Naive thymus-derived CD8-positive, alpha-beta T cell (primary cell): Measurements from ENCODE around the gene USP36. TPM values are rescaled to one million over a fixed set of nuclear protein-coding genes. Genes with fewer than 3 reads are reported as not detected.
"Not testable (repeated sequence)": the region's sequence is repeated elsewhere in the genome, so short reads cannot be mapped to it uniquely, and the experiment has no call there.

Source experiments
- ATAC-seq, 2 donors: fragments of 150-1000 bp; cut with Tn5 transposase in 1 of 2; sonication (Bioruptor Pico), chemical (Tn5 transposase) in 1 of 2; 1 replicate in 1 of 2; 2 replicates in 1 of 2; pipeline ENCODE4 v1.10.0; 2021; ENCODE audit warnings: mild to moderate bottlenecking in 2 of 2, moderate library complexity in 2 of 2
- POLR2A ChIA-PET: fragments of 350-600 bp; sonication (Branson Sonifier 250); formaldehyde crosslinking; loops from one replicate; lab custom pipeline; 2021; ENCODE audit warnings: antibody characterized with exemption; lab: Charles Lee
- DNase-seq, 10 donors: peaks; one replicate each; pipeline versions ENCODE4 v3.0.0 to v3.0.0-alpha.2; 2020 to 2022
- H3K27ac Mint-ChIP-seq, 10 donors: one replicate each; pipeline ENCODE4 v1.8.0; 2020 to 2022; ENCODE audit warnings: mild to moderate bottlenecking in 10 of 10, mixed read lengths in 10 of 10, moderate library complexity in 4 of 10, inconsistent platforms in 1 of 10
- H3K27me3 Mint-ChIP-seq, 5 donors: one replicate each; pipeline ENCODE4 v1.8.0; 2021 to 2022; ENCODE audit warnings: mixed read lengths in 5 of 5
- H3K36me3 Mint-ChIP-seq, 3 donors: one replicate each; pipeline ENCODE4 v1.8.0; 2020 to 2022; ENCODE audit warnings: mixed read lengths in 3 of 3, mild to moderate bottlenecking in 2 of 3, inconsistent platforms in 1 of 3
- H3K4me1 Mint-ChIP-seq, 4 donors: one replicate each; pipeline ENCODE4 v1.8.0; 2021 to 2022; ENCODE audit warnings: mixed read lengths in 4 of 4
- H3K4me3 Mint-ChIP-seq, 10 donors: one replicate each; pipeline ENCODE4 v1.8.0; 2020 to 2022; ENCODE audit warnings: mild to moderate bottlenecking in 10 of 10, mixed read lengths in 10 of 10, moderate library complexity in 6 of 10, inconsistent platforms in 1 of 10
- H3K9me3 Mint-ChIP-seq, 9 donors: one replicate each; pipeline ENCODE4 v1.8.0; 2020 to 2022; ENCODE audit warnings: mixed read lengths in 9 of 9, mild to moderate bottlenecking in 3 of 9, inconsistent platforms in 1 of 9, moderate library complexity in 1 of 9
- polyA plus RNA-seq, 3 donors: library from polyadenylated mRNA; unstranded; fragments of 300-500 nt; fragmentation: Illumina TruSeq; gene quantifications; one replicate each; pipeline ENCODE4 v1.2.3, GENCODE V29; 2021
- total RNA-seq, 8 experiments: library from RNA in 2 of 8; stranded (reverse) in 2 of 8; gene quantifications; one replicate each; pipeline ENCODE4 v1.2.3 and lab custom pipeline; 2021 to 2026

The USP36 gene
- total and polyA plus RNA-seq, 5 experiments from 2014 or later: 27.5 to 156 (median 45.1) TPM

- H3K9me3 Mint-ChIP-seq: peaks cover 0 to 7% (median 0%) of the 10 kb centered on the region in 9 donors
- POLR2A ChIA-PET: interaction anchor here (0.6 to 19.8 kb wide), 12 partner anchors 11 to 225 kb away, joined by 3 to 188 read pairs (median 8); partner anchors contain the start of gene CYTH1
- H3K4me3 Mint-ChIP-seq: peak overlapping the region; percentile 61 to 88 (median 79)
- peak overlapping the region; percentile 90 to 99 (median 98) for H3K27ac Mint-ChIP-seq
- H3K36me3 Mint-ChIP-seq: peaks cover 0 to 2% (median 2%) of the 10 kb centered on the region in 3 donors
- peak; percentile 75 to 87 for ATAC-seq
- peak; percentile 68 to 97 (median 90) for DNase-seq
- H3K4me1 Mint-ChIP-seq: peaks cover 26 to 90% (median 76%) of the 10 kb centered on the region in 4 donors
- no peaks in the 10 kb centered on the region for H3K27me3 Mint-ChIP-seq
These were observed 81.2 kb downstream of the USP36 start for GRCh38 chr17:78759203-78759968.

GRCh38 chr17:78753316-78754250 is 87.0 kb downstream of the USP36 start:
- Mint-ChIP-seq H3K4me3 (peak overlapping the region; percentile 60 to 88 (median 74)), H3K9me3 (no peaks in the 10 kb centered on the region), H3K27ac (peak overlapping the region; percentile 94 to 99 (median 97)), H3K4me1 (peaks cover 31 to 91% (median 83%) of the 10 kb centered on the region in 4 donors), H3K27me3 (no peaks in the 10 kb centered on the region), H3K36me3 (peaks cover 0 to 4% (median 3%) of the 10 kb centered on the region in 3 donors)
- DNase-seq: peak in 8 of 10 donors; percentile 24 to 76 (median 52)
- POLR2A ChIA-PET: interaction anchor here (1.7 to 19.8 kb wide), 4 partner anchors 16 to 36 kb away, joined by 4 to 188 read pairs (median 6); partner anchors contain the start of gene CYTH1
- peak; percentile 55 to 68 for ATAC-seq

- peaks cover 0 to 4% (median 3%) of the 10 kb centered on the region in 3 donors for H3K36me3 Mint-ChIP-seq
- H3K4me1 Mint-ChIP-seq: peaks cover 38 to 91% (median 84%) of the 10 kb centered on the region in 4 donors
- H3K4me3 Mint-ChIP-seq: peak overlapping the region; percentile 35 to 81 (median 72)
- POLR2A ChIA-PET: interaction anchor here (1.0 to 2.5 kb wide), 11 partner anchors 10 to 34 kb away, joined by 3 to 6 read pairs (median 4); partner anchors contain the start of gene CYTH1
- DNase-seq: no peak
- H3K9me3 Mint-ChIP-seq: no peaks in the 10 kb centered on the region
- no peaks in the 10 kb centered on the region for H3K27me3 Mint-ChIP-seq
- peak overlapping the region; percentile 94 to 98 (median 96) for H3K27ac Mint-ChIP-seq
- ATAC-seq: no peak
These were observed 89.0 kb downstream of the USP36 start for GRCh38 chr17:78751447-78752161.

GRCh38 chr17:78751000-78751399 is 89.6 kb downstream of the USP36 start:
- H3K36me3 Mint-ChIP-seq, ATAC-seq, DNase-seq, H3K27me3 Mint-ChIP-seq, H3K9me3 Mint-ChIP-seq: not testable (repeated sequence)
- Mint-ChIP-seq H3K4me1 (peaks cover 43 to 91% (median 87%) of the 10 kb centered on the region in 4 donors), H3K27ac (peak overlapping the region; percentile 94 to 98 (median 96)), H3K4me3 (peak overlapping the region; percentile 8 to 80 (median 62))
- POLR2A ChIA-PET: interaction anchor here (1.0 to 2.5 kb wide), 8 partner anchors 10 to 33 kb away, joined by 3 to 7 read pairs (median 4); partner anchors contain the start of gene CYTH1

DNA sequence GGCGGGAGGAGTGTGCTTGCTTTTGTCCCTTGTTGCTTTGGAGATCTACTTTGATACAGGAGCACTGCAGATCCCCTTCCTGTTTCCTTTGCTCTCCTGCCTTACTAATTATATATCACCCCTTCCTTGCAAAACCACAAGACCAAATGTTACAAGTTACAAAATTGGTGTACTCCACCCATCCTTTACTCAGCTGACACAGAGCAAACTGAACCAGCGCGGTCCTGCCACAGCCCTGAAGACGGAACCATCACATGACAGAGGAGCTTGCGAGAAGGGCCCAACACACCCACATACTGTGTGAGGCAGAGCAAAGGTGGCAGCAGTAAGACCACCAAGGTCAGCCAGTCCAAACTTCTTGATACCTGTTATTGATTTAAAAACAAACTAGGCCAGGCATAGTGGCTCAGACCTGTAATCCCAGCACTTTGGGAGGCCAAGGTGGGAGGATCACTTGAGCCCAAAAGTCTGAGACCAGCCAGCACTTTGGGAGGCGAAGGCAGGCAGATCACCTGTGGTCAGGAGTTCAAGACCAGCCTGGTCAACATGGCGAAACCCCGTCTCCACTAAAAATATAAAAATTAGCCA is 91.8 kb downstream of the USP36 start:
- Mint-ChIP-seq H3K4me3 (peak overlapping the region; percentile 75 to 91 (median 84)), H3K9me3 (no peaks in the 10 kb centered on the region), H3K27ac (peak overlapping the region; percentile 92 to 99 (median 96)), H3K27me3 (no peaks in the 10 kb centered on the region), H3K36me3 (peaks cover 0 to 9% (median 3%) of the 10 kb centered on the region in 3 donors), H3K4me1 (peaks cover 48 to 97% (median 95%) of the 10 kb centered on the region in 4 donors)
- ATAC-seq (peak; percentile 79 to 90), DNase-seq (peak; percentile 48 to 91 (median 80))
- POLR2A ChIA-PET: interaction anchor here (1.0 to 3.3 kb wide), 23 partner anchors 9 to 54 kb away, joined by 3 to 54 read pairs (median 8); partner anchors contain the start of gene CYTH1

- no peaks in the 10 kb centered on the region for H3K27me3 Mint-ChIP-seq
- POLR2A ChIA-PET: interaction anchor here (0.7 to 3.3 kb wide), 22 partner anchors 8 to 51 kb away, joined by 3 to 54 read pairs (median 8); partner anchors contain the start of gene CYTH1
- DNase-seq (peak in 3 of 10 donors; percentile 29 to 41 (median 40)), ATAC-seq (peak; percentile 2 to 14)
- H3K9me3 Mint-ChIP-seq: no peaks in the 10 kb centered on the region
- peaks cover 47 to 98% (median 97%) of the 10 kb centered on the region in 4 donors for H3K4me1 Mint-ChIP-seq
- peak overlapping the region; percentile 75 to 91 (median 84) for H3K4me3 Mint-ChIP-seq
- peak overlapping the region; percentile 92 to 99 (median 96) for H3K27ac Mint-ChIP-seq
- H3K36me3 Mint-ChIP-seq: peaks cover 0 to 14% (median 5%) of the 10 kb centered on the region in 3 donors
These were observed 92.4 kb downstream of the USP36 start for GRCh38 chr17:78748048-78748729.

DNA sequence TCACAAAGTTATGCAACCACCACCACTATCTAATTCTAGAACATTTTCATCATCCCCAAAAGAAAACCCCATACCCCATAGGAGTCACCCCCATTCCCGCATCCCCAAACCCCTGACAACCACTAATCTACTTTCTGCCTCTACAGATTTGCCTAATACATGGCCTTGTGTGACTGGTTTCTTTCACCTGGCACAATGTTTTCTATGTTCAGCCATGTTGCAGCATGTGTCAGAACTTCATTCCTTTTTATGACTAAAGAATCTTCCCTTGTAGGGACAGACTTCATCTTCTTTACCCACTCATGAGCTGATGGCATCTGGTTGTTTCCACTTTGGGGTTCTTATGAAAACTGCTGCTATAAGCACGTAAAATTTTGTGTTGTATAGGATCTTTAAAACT is 93.1 kb downstream of the USP36 start:
- H3K4me3 Mint-ChIP-seq: peak overlapping the region; percentile 75 to 91 (median 84)
- H3K36me3 Mint-ChIP-seq: peaks cover 0 to 20% (median 6%) of the 10 kb centered on the region in 3 donors
- H3K4me1 Mint-ChIP-seq: peaks cover 48 to 98% (median 96%) of the 10 kb centered on the region in 4 donors
- ATAC-seq (peak in 1 of 2 donors; percentile 28), DNase-seq (no peak)
- peak overlapping the region; percentile 92 to 99 (median 96) for H3K27ac Mint-ChIP-seq
- H3K9me3 Mint-ChIP-seq: no peaks in the 10 kb centered on the region
- no peaks in the 10 kb centered on the region for H3K27me3 Mint-ChIP-seq
- POLR2A ChIA-PET: interaction anchor here (0.7 to 3.3 kb wide), 16 partner anchors 10 to 51 kb away, joined by 3 to 54 read pairs (median 10); no protein-coding TSS in a partner anchor

- no peaks in the 10 kb centered on the region for H3K9me3 Mint-ChIP-seq
- no peaks in the 10 kb centered on the region for H3K27me3 Mint-ChIP-seq
- peaks cover 0 to 25% (median 6%) of the 10 kb centered on the region in 3 donors for H3K36me3 Mint-ChIP-seq
- POLR2A ChIA-PET: interaction anchor here (0.8 to 2.6 kb wide), 8 partner anchors 10 to 42 kb away, joined by 3 to 21 read pairs (median 6); partner anchors contain the start of gene CYTH1
- peaks cover 50 to 98% (median 96%) of the 10 kb centered on the region in 4 donors for H3K4me1 Mint-ChIP-seq
- H3K4me3 Mint-ChIP-seq: peak overlapping the region; percentile 75 to 91 (median 84)
- no peak for ATAC-seq
- H3K27ac Mint-ChIP-seq: peak overlapping the region; percentile 92 to 99 (median 96)
- no peak for DNase-seq
These were observed 93.7 kb downstream of the USP36 start for GRCh38 chr17:78746949-78747269.

- Mint-ChIP-seq H3K4me1 (peaks cover 52 to 98% (median 96%) of the 10 kb centered on the region in 4 donors), H3K27ac (peak overlapping the region; percentile 92 to 98 (median 96)), H3K4me3 (peak overlapping the region; percentile 46 to 85 (median 80)), H3K36me3 (peaks cover 0 to 29% (median 9%) of the 10 kb centered on the region in 3 donors), H3K27me3 (no peaks in the 10 kb centered on the region), H3K9me3 (no peaks in the 10 kb centered on the region)
- POLR2A ChIA-PET: interaction anchor here (0.8 to 2.6 kb wide), 8 partner anchors 9 to 43 kb away, joined by 3 to 21 read pairs (median 6); partner anchors contain the start of gene CYTH1
- ATAC-seq (no peak), DNase-seq (no peak)
These were observed 94.2 kb downstream of the USP36 start for GRCh38 chr17:78746263-78746948.
